ENCODE measurements around the gene QRICH2.
"Not testable (repeated sequence)": the region's sequence is repeated elsewhere in the genome, so short reads cannot be mapped to it uniquely, and the experiment has no call there.

DNA sequence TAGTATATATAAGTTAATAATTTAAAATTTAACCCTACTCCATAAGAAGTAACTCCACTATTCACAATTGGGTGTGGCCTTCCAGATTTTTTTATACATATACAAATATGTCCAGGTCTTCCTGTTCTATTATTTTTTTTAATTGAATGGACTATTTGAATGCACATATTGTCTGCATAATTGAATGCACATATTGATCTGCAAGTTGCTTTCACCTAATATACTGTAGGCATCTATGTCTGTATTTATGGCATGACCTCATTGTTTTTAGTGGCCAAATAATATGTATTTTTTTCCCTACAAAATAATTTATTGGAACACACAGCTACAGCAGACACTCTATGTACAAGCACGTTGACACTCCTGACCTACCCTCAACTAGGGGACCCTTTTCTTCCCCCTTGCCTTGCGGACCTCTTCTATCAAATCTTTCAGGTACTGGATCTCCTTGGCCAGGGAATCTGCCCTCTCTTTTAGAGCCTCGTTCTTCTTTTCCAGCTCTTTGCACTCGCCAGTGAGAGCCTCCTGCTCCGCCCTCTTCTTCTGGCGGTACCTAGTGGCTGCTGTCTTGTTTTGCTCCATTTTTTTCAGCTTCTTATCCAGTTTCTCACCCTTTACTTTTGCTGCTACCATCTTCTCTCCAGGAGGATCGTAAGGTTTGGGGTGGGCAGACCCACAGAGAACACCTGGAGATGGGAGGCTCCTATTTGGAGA lies 82.5 kb downstream of the QRICH2 start:
- not testable (repeated sequence) for TF ChIP-seq HDGF (IDR thresholded peaks at IDR 0.05; ENCODE audit: borderline replicate concordance); ZNF384 (IDR thresholded peaks at IDR 0.05)
